ENCODE data around the gene KRTAP12-2.

- TF ChIP-seq POLR2A (IDR thresholded peaks at IDR 0.05), result no peak
- no peak for TF ChIP-seq CTCF (IDR thresholded peaks at IDR 0.05)
Observed at GRCh38 chr21:44686000-44686781, 19.5 kb upstream of the KRTAP12-2 start.
